ENCODE results near the gene ESR2. TPM values are rescaled to one million over a fixed set of nuclear protein-coding genes. Genes with fewer than 3 reads are reported as not detected.

Gene ESR2
- total and polyA plus RNA-seq, 2 of the 8 experiments (the other 6 are each of a cell fraction or from before 2014, with no cell fraction given) = 0.19 to 0.23 TPM

DNA sequence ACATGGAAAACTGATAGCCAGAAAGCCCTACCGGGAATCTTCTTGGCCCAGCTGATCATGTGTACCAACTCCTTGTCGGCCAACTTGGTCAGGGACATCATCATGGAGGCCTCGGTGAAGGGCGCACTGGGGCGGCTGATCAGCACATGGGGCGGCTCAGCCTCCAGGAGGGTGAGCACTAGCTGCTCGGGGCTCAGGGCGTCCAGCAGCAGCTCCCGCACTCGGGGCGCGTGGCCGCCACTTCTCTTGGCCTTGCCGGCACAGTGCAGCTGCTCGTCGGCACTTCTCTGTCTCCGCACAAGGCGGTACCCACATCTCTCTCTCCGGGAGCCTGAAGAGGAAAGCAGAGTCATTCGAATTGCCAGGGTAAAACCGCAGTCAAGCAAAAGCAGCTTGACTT is 33.8 kb downstream of the ESR2 start:
- no peaks in the 10 kb centered on the region for H3K4me1 ChIP-seq (replicated peaks in 1 of 4; ENCODE audit: control insufficient read depth in 3 of 4, insufficient read depth in 4 of 4, low read length in 3 of 4)
- no peak overlapping the region for H3K27ac ChIP-seq (ENCODE audit: low read depth, low read length)
- H3K14ac ChIP-seq (ENCODE audit: insufficient read length) = no peak overlapping the region
- no peak overlapping the region for H2BK20ac ChIP-seq (ENCODE audit: low read length)
- H2BK15ac ChIP-seq (ENCODE audit: low read length) = no peak overlapping the region; the same call in 1 of the 2 replicates
- H3K9me3 ChIP-seq (ENCODE audit: insufficient read depth in 2 of 2, low read depth in 1 of 2, low read length in 1 of 2) = no peaks in the 10 kb centered on the region
- no peak overlapping the region for H3K4me2 ChIP-seq (ENCODE audit: insufficient read depth in 1 of 2, low read depth in 2 of 2, low read length in 2 of 2)
- H3K56ac ChIP-seq (replicated peaks; ENCODE audit: insufficient read length, low read depth, low read length) = no peak overlapping the region
- H2BK5ac ChIP-seq (ENCODE audit: low read depth, low read length) = no peak overlapping the region
- H3K4ac ChIP-seq (replicated peaks; ENCODE audit: insufficient read length, low read depth, low read length) = no peak overlapping the region
- H4K8ac ChIP-seq (ENCODE audit: extremely low read depth, insufficient read depth, low read length) = no peak overlapping the region
- H3K18ac ChIP-seq (ENCODE audit: extremely low read depth, low read length) = no peak overlapping the region
- no peak overlapping the region for H2AK5ac ChIP-seq (ENCODE audit: low read depth, low read length)
- FAIRE-seq (no peak), DNase-seq (ENCODE audit: low read depth in 1 of 2, low spot score in 2 of 2) (no peak)
- no peaks in the 10 kb centered on the region for H3K79me1 ChIP-seq (ENCODE audit: low read depth, low read length)
- H3K23me2 ChIP-seq (ENCODE audit: low read depth, low read length) = no peaks in the 10 kb centered on the region
- H2BK120ac ChIP-seq (replicated peaks; ENCODE audit: low read depth, low read length) = no peak overlapping the region
- H3K36me3 ChIP-seq (ENCODE audit: control insufficient read depth in 2 of 4, insufficient read depth in 4 of 4, low read length in 3 of 4) = no peaks in the 10 kb centered on the region
- H3K27me3 ChIP-seq (replicated peaks in 1 of 4; ENCODE audit: control insufficient read depth in 3 of 4, extremely low read depth in 1 of 4, insufficient read depth in 3 of 4, low read length in 3 of 4) = no peaks in the 10 kb centered on the region
- H4K20me1 ChIP-seq (replicated peaks in 1 of 2; ENCODE audit: control insufficient read depth in 1 of 2, insufficient read depth in 2 of 2, low read length in 2 of 2) = no peaks in the 10 kb centered on the region
- no peak overlapping the region for H3K4me3 ChIP-seq (ENCODE audit: extremely low read depth in 1 of 4, insufficient read depth in 2 of 4, low read depth in 3 of 4, low read length in 4 of 4)
- 94% methylated on average over 21 of the region's 21 CpGs; no CpG with 5 or more reads in 1 of the 2 experiments for WGBS, 2 experiments (ENCODE audit: extremely low coverage in 1 of 2, insufficient coverage in 1 of 2, insufficient read length in 1 of 2, insufficient replicate concordance in 2 of 2, low coverage in 1 of 2, low lambda C conversion rate in 2 of 2, missing lambda C conversion rate in 1 of 2)
- no peak overlapping the region for H4K5ac ChIP-seq (ENCODE audit: insufficient read length, low read depth, low read length)
- no peak overlapping the region for H3K23ac ChIP-seq (ENCODE audit: insufficient read length)
- H3K9ac ChIP-seq (replicated peaks in 1 of 4; ENCODE audit: extremely low read depth in 1 of 4, low read depth in 3 of 4, low read length in 3 of 4) = no peak overlapping the region
- ChIA-PET CTCF (ENCODE audit: partially characterized antibody) (interaction anchor here (0.6 to 2.5 kb wide), 5 partner anchors 12 to 123 kb away, joined by 3 to 9 read pairs (median 7); partner anchors contain the start of gene ESR2), POLR2A (ENCODE audit: partially characterized antibody) (interaction anchor here (0.6 kb wide), 1 partner anchor 20 kb away, joined by 5 read pairs; no protein-coding TSS in a partner anchor)
- H3K79me2 ChIP-seq (ENCODE audit: control insufficient read depth in 1 of 2, insufficient read depth in 2 of 2, low read length in 2 of 2) = no peaks in the 10 kb centered on the region
- H2BK12ac ChIP-seq (ENCODE audit: low read depth, low read length) = no peak overlapping the region
- no peak overlapping the region for H4K91ac ChIP-seq (replicated peaks; ENCODE audit: insufficient read length, low read length)
- H2AFZ ChIP-seq (ENCODE audit: low read length) = no peak overlapping the region; the same call in 1 of the 2 replicates
- TF ChIP-seq TAF1 (IDR thresholded peaks at IDR 0.05; ENCODE audit: low read depth, low read length) = no peak
- TF ChIP-seq, protein P1, sequence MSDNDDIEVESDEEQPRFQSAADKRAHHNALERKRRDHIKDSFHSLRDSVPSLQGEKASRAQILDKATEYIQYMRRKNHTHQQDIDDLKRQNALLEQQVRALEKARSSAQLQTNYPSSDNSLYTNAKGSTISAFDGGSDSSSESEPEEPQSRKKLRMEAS (IDR thresholded peaks at IDR 0.05) = no peak
- no peak for TF ChIP-seq SIN3A (conservative IDR thresholded peaks at IDR 0.05 in 1 of 2, IDR thresholded peaks at IDR 0.05 in 1 of 2; ENCODE audit: low read depth in 1 of 2, low read length in 2 of 2)
- TF ChIP-seq HDAC2 (IDR thresholded peaks at IDR 0.05; ENCODE audit: borderline replicate concordance in 1 of 2, low read depth in 2 of 2, low read length in 2 of 2) = no peak
- TF ChIP-seq CREB1 (IDR thresholded peaks at IDR 0.05) = no peak
- no peak for TF ChIP-seq CEBPB (IDR thresholded peaks at IDR 0.05; ENCODE audit: low read depth, low read length)
- TF ChIP-seq RXRA (IDR thresholded peaks at IDR 0.05; ENCODE audit: insufficient read depth, low read depth, low read length) = no peak
- no peak for TF ChIP-seq JUND (IDR thresholded peaks at IDR 0.05; ENCODE audit: low read length)
- TF ChIP-seq POLR2AphosphoS5 (IDR thresholded peaks at IDR 0.05; ENCODE audit: low read depth, low read length) = no peak
- no peak for TF ChIP-seq KDM4A (IDR thresholded peaks at IDR 0.05; ENCODE audit: low read depth, low read length, severe bottlenecking)
- TF ChIP-seq ZNF274 (IDR thresholded peaks at IDR 0.05; ENCODE audit: borderline replicate concordance, extremely low read depth, low read length) = no peak
- no peak for TF ChIP-seq MAFK (IDR thresholded peaks at IDR 0.05; ENCODE audit: low read depth, low read length)
- TF ChIP-seq CHD1 (IDR thresholded peaks at IDR 0.05; ENCODE audit: low read depth, low read length) = no peak
- TF ChIP-seq RFX5 (IDR thresholded peaks at IDR 0.05; ENCODE audit: borderline replicate concordance, low read depth, low read length) = no peak
- TF ChIP-seq TEAD4 (IDR thresholded peaks at IDR 0.05; ENCODE audit: low read depth, low read length) = no peak
